GM19455 (cell line): ENCODE data around the gene TSPAN13.

Experiments
- ATAC-seq: cut with Tn5 transposase; IDR thresholded peaks from one replicate; pipeline ENCODE4 v1.9.1; 2021; ENCODE audit not compliant: unreplicated experiment

TSPAN13 gene

DNA sequence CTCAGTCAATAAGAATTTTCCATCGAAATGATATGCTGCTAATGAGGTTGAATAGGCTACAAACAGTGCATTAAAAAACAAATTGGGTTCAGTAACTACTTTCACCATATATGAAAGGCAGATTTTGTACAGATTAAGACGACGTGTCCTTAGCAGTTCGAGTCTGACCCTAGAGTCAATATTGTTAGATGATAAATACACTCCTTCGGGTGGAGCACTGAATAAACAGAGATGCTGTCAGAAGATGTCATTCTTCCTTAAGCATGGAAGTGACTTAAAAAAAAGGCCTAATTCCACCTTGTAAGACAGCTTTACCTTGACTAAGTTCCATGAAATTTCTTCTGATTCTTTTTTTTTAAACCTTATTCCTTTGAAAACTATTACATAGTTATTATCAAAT is 57.0 kb downstream of the TSPAN13 start:
- no peak for ATAC-seq

DNA sequence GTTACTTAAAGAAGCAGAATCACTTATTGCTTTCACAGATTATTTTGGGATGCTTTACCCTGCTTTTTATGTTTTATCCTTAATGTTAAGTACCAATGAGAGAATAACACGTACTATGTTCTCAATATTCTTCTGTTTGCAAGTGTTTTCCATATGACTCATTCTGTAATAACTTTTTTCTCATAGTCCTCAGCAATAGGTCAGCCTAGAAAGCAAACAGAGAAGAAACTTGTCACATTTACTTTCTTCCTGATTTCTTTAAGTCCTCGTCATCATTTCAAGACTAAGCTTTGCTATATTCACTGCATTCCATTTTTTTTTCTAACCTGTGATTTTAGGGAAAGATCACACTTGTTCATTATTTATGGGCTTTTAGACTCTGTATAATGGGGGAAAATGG is 58.0 kb downstream of the TSPAN13 start:
- ATAC-seq, result no peak

DNA sequence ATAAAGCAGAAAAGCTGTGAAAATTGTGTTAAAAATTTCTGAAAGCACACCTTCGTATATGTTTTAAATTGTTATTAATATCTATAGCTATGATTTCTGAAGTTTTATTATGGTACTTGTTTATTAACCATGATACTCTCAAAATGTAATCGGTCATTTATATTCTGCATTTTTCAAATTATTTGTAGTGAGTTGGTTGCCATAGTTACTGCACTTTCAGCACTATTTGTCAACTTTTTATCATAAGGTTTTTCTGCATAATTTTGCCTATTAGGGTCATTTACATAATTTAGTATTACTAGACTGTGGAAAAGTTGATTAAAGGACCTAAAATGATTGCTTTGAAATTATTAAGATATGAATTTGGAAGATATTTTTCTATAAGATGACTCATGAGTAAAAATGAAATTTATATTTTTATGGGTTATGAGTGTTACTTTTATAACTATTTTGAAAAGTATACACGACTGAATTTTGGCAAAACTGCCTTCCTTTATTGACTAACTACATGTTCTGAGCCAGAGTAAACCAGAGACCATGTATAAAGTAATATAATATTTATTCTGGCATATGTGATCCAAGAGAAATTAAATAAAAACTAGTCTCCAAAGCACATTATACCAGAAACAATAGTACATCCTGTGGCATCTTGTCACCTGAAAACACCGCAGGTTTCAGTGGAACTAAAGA is 59.1 kb downstream of the TSPAN13 start:
- no peak for ATAC-seq

DNA sequence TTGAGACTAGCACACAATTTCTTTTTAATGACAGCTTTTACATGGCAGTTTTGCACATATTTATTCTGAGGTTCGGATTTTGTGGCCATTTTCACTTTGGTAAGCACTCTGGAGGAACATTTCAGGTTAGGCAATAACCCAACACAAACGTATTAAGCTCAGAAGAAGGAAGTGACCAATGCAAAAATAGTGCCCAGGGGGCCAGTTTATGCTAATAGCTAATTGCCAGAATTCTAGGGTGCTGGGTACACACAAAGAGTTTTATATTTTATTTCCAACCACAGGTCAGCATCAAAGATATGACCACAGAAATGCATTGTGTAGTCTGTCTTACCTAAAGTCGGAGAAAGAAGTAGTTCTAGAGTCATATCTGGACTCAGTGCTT is 59.7 kb downstream of the TSPAN13 start:
- ATAC-seq, result no peak

DNA sequence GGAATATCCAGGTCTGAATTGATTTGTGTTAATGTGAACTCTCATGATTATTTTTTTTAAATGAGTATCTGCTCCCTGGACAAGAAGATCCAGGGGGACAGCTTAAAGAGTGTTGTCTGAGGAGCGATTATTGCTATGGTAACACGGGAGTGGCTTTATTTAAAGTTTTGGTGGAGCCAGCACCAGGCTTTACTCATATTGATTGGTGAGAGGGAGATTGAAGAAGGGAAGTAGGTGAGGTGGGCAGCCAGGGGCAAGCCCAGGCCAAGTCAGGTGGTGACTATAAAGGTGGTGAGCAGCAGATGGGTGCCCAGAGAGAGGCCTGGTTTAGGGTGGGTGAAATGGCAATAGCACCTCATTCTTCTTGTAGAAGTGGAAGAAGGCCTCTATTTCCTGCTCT is 61.4 kb downstream of the TSPAN13 start:
- no peak for ATAC-seq

DNA sequence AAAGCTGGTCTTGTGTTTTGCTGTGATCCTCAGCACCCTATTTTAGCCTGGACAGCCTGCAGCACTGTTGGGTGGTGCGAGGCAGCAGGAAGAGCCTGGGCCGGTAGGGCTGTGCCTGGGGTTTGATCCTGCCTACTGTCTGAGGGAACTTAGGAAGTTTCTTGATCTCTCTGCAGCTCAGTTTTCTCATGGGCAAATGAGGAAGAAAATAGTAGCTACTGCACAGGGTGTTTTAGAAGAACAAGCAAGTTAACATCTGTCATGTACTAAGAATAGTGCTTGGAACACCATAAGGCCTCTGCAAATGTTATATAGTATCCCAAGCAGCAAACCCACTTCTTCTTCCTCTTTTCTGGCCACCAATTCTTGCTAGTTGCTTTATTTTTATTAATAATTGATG is 63.3 kb downstream of the TSPAN13 start:
- ATAC-seq, result no peak

DNA sequence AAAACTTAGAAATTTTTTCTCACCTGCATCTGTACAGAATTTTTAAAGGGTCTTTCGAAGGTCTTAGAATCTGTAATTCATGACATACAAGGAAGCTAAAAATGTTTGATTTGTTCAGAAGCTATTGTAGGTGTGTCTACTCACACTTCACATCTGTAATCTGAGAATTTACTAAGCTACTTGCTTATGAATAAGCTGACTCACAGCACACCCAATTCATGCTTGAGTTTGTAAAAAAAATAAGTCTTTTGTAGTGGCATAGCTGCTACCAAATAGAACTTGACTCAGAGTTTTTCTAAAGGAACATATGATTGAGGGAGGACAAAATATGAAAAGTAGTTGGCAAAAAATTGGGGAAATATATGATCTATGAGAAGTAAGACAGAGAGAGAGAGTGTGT is 64.0 kb downstream of the TSPAN13 start:
- no peak for ATAC-seq

DNA sequence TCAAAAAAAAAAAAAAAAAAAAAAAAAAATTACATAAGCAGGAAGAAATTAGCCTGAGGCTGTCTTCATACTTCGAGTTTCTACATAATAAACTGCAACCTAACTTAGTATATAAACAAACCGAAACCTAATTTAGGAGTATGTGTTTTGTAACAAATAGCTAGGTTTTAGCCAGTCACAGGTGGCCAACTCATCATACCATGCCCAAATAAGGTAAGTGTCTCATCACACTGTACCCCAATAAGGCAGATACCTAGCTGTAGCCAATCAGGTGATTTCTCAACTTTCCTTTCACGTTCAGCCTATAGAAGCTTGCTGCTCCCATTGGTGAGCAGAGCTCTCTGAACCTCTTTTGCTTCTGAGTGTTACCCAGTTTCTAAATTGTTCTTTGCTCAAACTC is 65.2 kb downstream of the TSPAN13 start:
- no peak for ATAC-seq

DNA sequence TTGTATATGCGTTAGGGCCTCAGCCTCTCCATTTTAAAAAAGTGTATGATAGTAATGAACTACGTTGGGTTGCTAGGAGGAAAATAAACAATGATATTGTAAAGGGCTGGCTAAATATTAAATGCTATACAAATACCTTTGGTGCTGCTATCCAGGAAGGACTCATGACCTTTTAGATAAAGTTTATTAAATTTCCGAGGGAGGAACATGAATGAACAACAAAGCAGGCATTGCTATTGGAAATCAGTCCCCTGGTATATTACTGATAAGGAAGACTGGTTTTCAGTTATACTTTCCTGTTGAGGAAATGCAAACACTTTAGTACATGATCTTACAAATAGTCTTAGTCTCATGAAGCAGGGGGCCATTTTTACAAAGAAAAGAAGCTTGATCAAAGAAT is 68.5 kb downstream of the TSPAN13 start:
- ATAC-seq, result no peak

DNA sequence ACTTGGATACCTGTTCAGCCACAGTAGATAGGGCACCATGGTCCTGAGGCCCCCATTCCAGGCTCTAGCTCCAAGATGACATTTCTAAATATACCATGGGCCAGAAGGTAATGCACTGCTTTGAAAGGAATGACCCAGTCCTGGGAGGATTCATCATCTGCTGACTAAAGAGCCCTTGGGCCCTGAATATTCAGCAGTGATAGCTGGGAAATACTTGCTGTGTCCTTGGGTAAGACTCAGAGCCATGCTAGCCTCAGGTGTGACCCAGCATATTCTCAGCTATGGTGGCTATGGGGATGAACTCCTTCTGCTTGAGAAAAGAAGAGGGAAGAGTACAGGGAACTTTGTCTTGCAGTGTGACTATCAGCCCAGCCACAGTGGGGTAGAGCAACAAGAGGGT is 72.5 kb downstream of the TSPAN13 start:
- ATAC-seq, result no peak

DNA sequence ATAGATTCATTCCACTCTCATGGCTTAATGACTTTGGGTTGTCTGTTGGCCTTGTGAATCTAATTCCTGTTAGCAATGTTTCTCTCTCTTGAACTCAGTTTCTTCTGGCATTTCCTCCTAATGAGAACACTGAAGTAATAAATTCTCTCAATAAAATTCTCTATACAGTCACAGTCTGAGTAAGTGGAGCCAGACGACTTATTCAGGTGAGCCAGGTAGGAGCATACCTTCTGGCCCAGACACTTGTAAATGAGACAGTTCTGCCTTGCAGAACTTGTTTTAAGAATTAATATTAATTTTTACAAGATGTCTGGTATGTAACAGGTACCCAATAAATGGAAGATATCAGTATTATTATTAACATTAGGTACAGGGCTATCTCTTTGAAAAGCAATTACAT is 79.8 kb downstream of the TSPAN13 start:
- ATAC-seq, result no peak
